Stomach (tissue), 9 donors: ENCODE data around the gene LENEP. TPM values are rescaled to one million over a fixed set of nuclear protein-coding genes. Genes with fewer than 3 reads are reported as not detected.

Experiments used
- DNase-seq, 2 donors: peaks; one replicate each; pipeline versions ENCODE4 v3.0.0 to v3.0.0-alpha.2; 2013 to 2019
- H3K27ac ChIP-seq, 5 donors: fragments of 200-600 bp in 4 of 5; sonication (generic) in 4 of 5; one replicate each; pipeline ENCODE4 v1.5.1; 2013 to 2019; ENCODE audit warnings: mild to moderate bottlenecking in 1 of 5, moderate library complexity in 1 of 5
- H3K27me3 ChIP-seq, 3 donors: fragments of 200-600 bp; sonication (generic); one replicate each; pipeline ENCODE4 v1.5.1; 2017 to 2019; ENCODE audit warnings: mixed run types in 1 of 3
- H3K36me3 ChIP-seq, 4 donors: fragments of 200-600 bp; sonication (generic); 1 replicate in 3 of 4; 2 replicates in 1 of 4; pipeline ENCODE4 v1.5.1; 2016 to 2019
- H3K4me1 ChIP-seq, 4 donors: fragments of 200-600 bp; sonication (generic); one replicate each; pipeline ENCODE4 v1.5.1; 2016 to 2019
- H3K4me3 ChIP-seq, 4 donors: fragments of 200-600 bp; sonication (generic) in 3 of 4; one replicate each; pipeline ENCODE4 v1.5.1; 2016 to 2019; ENCODE audit warnings: mild to moderate bottlenecking in 1 of 4
- H3K9me3 ChIP-seq, 4 donors: fragments of 200-600 bp; sonication (generic); one replicate each; pipeline ENCODE4 v1.5.1; 2016 to 2019
- CTCF ChIP-seq, 7 experiments: fragments of 450-650 bp in 4 of 7; fragments of 200-600 bp in 3 of 7; sonication (generic) in 3 of 7; IDR thresholded peaks; one replicate each; pipeline ENCODE4 v1.5.1; 2016 to 2019; ENCODE audit warnings: antibody characterized with exemption in 7 of 7, control low read depth in 2 of 7, mild to moderate bottlenecking in 1 of 7
- EP300 ChIP-seq: sonication (generic); formaldehyde crosslinking; IDR thresholded peaks from one replicate; pipeline ENCODE4 v1.6.1; 2017; ENCODE audit warnings: antibody characterized with exemption
- POLR2A ChIP-seq, 4 donors: fragments of 450-650 bp; IDR thresholded peaks; one replicate each; pipeline ENCODE4 v1.6.1; 2016; ENCODE audit warnings: antibody characterized with exemption in 4 of 4, control low read depth in 2 of 4, mild to moderate bottlenecking in 1 of 4, moderate library complexity in 1 of 4
- POLR2AphosphoS5 ChIP-seq, 3 donors: sonication (generic); formaldehyde crosslinking; IDR thresholded peaks; one replicate each; pipeline ENCODE4 v1.6.1; 2016; ENCODE audit warnings: antibody characterized with exemption in 3 of 3
- WGBS, 5 donors: extraction: QIAGEN DNeasy Blood & Tissue Kit in 3 of 5; methylation state at CpG; one replicate each; pipeline versions ENCODE4 v1.1.5 to v1.1.7; 2013 to 2018; 5-methylcytosine and 5-hydroxymethylcytosine counted together
- intact Hi-C: fragments of 100-400 bp; cut with DNase I; formaldehyde crosslinking; loops from one replicate; pipeline ENCODE4 v1.15.1; 2023; ENCODE audit warnings: low total_unique reads
- polyA plus RNA-seq, 3 donors: library from polyadenylated mRNA; stranded (reverse); fragments of 200-250 nt; gene quantifications; one replicate each; pipeline ENCODE4 v1.2.3, GENCODE V29; 2013
- small RNA-seq, 4 donors: library from RNA; depleted of rRNA; stranded (forward); fragments of <200 nt; gene quantifications; one replicate each; pipeline ENCODE3, GENCODE V24; 2016
- total RNA-seq, 5 donors: library from RNA; depleted of rRNA; stranded (reverse); fragments of >200 nt; gene quantifications; one replicate each; pipeline versions ENCODE4 v1.1.0 to v1.2.3, GENCODE V29; 2014 to 2016
- donor health status: healthy with polysubstance abuse.
- donor health status: Bipolar disorder and iron deficiency.
- donor health status: healthy.

Gene LENEP
- total and polyA plus RNA-seq, 8 donors = 1.1 to 11.6 TPM; not detected in 6

GRCh38 chr1:155043301-155043702 is 49.9 kb downstream of the LENEP start:
- intact Hi-C loops = no loop called here
- H3K27me3 ChIP-seq = no peaks in the 10 kb centered on the region
- peak overlapping the region; percentile 44 to 81 (median 54) for H3K27ac ChIP-seq
- TF ChIP-seq POLR2AphosphoS5 (IDR thresholded peaks at IDR 0.05) (no peak), CTCF (IDR thresholded peaks at IDR 0.05) (no peak), POLR2A (IDR thresholded peaks at IDR 0.05) (no peak), EP300 (no peak)
- DNase-seq = peak; percentile 55 to 76
- H3K4me3 ChIP-seq = peak overlapping the region in 1 of 4 donors; percentile 9
- 25 to 45% (median 36%) methylated on average over 12 of the region's 12 CpGs for WGBS, 5 donors
- H3K9me3 ChIP-seq = no peaks in the 10 kb centered on the region
- H3K4me1 ChIP-seq = peaks cover 21 to 43% (median 35%) of the 10 kb centered on the region in 4 donors
- H3K36me3 ChIP-seq = no peaks in the 10 kb centered on the region

DNA sequence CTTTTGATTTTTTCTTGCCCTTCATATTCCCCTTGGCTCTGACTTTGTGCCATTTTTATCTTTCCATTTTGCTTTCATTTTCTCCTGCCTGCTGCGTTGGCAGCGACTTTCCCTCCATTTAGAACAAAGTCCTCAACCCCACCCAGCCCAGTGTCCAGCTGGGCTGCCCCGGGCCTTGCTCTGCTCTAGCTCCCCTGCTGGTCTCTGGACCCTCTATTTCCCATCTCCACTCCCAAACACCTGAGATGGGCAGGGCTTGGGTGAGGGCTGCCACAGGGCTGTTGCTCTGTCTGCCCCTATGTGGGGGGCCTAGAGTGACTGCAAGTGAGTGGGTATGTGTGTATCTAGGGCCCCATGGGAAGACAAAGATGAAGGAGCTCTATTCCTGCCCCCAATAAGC is 50.4 kb downstream of the LENEP start:
- H3K4me1 ChIP-seq = peaks cover 17 to 39% (median 32%) of the 10 kb centered on the region in 4 donors
- H3K36me3 ChIP-seq = no peaks in the 10 kb centered on the region
- TF ChIP-seq EP300 (no peak), POLR2AphosphoS5 (IDR thresholded peaks at IDR 0.05) (peak in 1 of 3 donors; percentile 12)
- intact Hi-C loops = no loop called here
- H3K9me3 ChIP-seq = no peaks in the 10 kb centered on the region
- H3K27ac ChIP-seq = peak overlapping the region; percentile 53 to 81 (median 77)
- H3K27me3 ChIP-seq = no peaks in the 10 kb centered on the region
- WGBS, 5 donors = 29 to 75% (median 47%) methylated on average over 3 of the region's 3 CpGs
- peak; percentile 50 to 66 for DNase-seq
- no peak overlapping the region for H3K4me3 ChIP-seq

Small RNA genes lying within 50 kb of the gene (small RNA-seq; reads per million reads assigned to genes)
- gene MIR4258 = 0 reads per million in 4 donors
- 0 reads per million in 4 donors for gene RF00017

Other genes starting within 250 kb of the LENEP start
- 10 to 100 TPM in 1 of 5 donors, 1 to 10 TPM in 4; 1.2 to 10.7 (median 3.5) TPM for gene KCNN3, start 123.3 kb upstream of the LENEP start, total RNA-seq
- gene KCNN3, start 123.3 kb upstream of the LENEP start, polyA plus RNA-seq = under 1 TPM; 0.19 to 0.31 (median 0.25) TPM
- gene PMVK, start 56.9 kb upstream of the LENEP start, total RNA-seq = 10 to 100 TPM; 10.1 to 47.3 (median 36.8) TPM
- gene PMVK, start 56.9 kb upstream of the LENEP start, polyA plus RNA-seq = 10 to 100 TPM; 37.4 to 57.1 (median 45.2) TPM
- 100 to 1,000 TPM in 1 of 5 donors, 10 to 100 TPM in 4; 66.5 to 123 (median 81.1) TPM for gene PBXIP1, start 37.5 kb upstream of the LENEP start, total RNA-seq
- gene PBXIP1, start 37.5 kb upstream of the LENEP start, polyA plus RNA-seq = 10 to 100 TPM; 19.7 to 59.0 (median 33.4) TPM
- gene PYGO2, start 31.8 kb upstream of the LENEP start, total RNA-seq = 10 to 100 TPM in 4 of 5 donors, 1 to 10 TPM in 1; 8.1 to 75.3 (median 36.2) TPM
- 10 to 100 TPM; 12.2 to 19.8 (median 16.1) TPM for gene PYGO2, start 31.8 kb upstream of the LENEP start, polyA plus RNA-seq
- 10 to 100 TPM; 23.2 to 81.1 (median 59.6) TPM for gene SHC1, start 22.8 kb upstream of the LENEP start, total RNA-seq
- 10 to 100 TPM; 43.7 to 58.8 (median 56.1) TPM for gene SHC1, start 22.8 kb upstream of the LENEP start, polyA plus RNA-seq
- 10 to 100 TPM in 2 of 5 donors, 1 to 10 TPM in 3; 4.7 to 36.1 (median 5.2) TPM for gene CKS1B, start 18.9 kb upstream of the LENEP start, total RNA-seq
- 10 to 100 TPM; 40.9 to 73.3 (median 63.9) TPM for gene CKS1B, start 18.9 kb upstream of the LENEP start, polyA plus RNA-seq
- 10 to 100 TPM; 14.1 to 76.5 (median 54.8) TPM for gene FLAD1, start 10.2 kb upstream of the LENEP start, total RNA-seq
- 10 to 100 TPM; 31.4 to 43.8 (median 40.4) TPM for gene FLAD1, start 10.2 kb upstream of the LENEP start, polyA plus RNA-seq
- gene ZBTB7B, start 9.2 kb downstream of the LENEP start, total RNA-seq = 100 to 1,000 TPM in 1 of 5 donors, 10 to 100 TPM in 4; 32.3 to 134 (median 53.9) TPM
- 10 to 100 TPM; 29.6 to 39.5 (median 35.6) TPM for gene ZBTB7B, start 9.2 kb downstream of the LENEP start, polyA plus RNA-seq
- gene DCST2, start 40.2 kb downstream of the LENEP start, total RNA-seq = 100 to 1,000 TPM in 1 of 5 donors, not detected in 4; 158 TPM
- gene DCST2, start 40.2 kb downstream of the LENEP start, polyA plus RNA-seq = 1 to 10 TPM; 1.6 to 6.6 (median 6.1) TPM
- under 1 TPM in 2 of 5 donors, not detected in 3; 0.18 to 0.89 TPM for gene DCST1, start 40.2 kb downstream of the LENEP start, total RNA-seq
- under 1 TPM in 1 of 3 donors, not detected in 2; 0.13 TPM for gene DCST1, start 40.2 kb downstream of the LENEP start, polyA plus RNA-seq
- 100 to 1,000 TPM in 4 of 5 donors, 10 to 100 TPM in 1; 56.2 to 335 (median 126) TPM for gene ADAM15, start 57.7 kb downstream of the LENEP start, total RNA-seq
- gene ADAM15, start 57.7 kb downstream of the LENEP start, polyA plus RNA-seq = 100 to 1,000 TPM; 149 to 267 (median 159) TPM
- 1 to 10 TPM in 3 of 5 donors, not detected in 2; 3.5 to 9.9 (median 5.8) TPM for gene EFNA4, start 70.2 kb downstream of the LENEP start, total RNA-seq
- gene EFNA4, start 70.2 kb downstream of the LENEP start, polyA plus RNA-seq = 10 to 100 TPM in 1 of 3 donors, 1 to 10 TPM in 2; 4.3 to 13.2 (median 6.7) TPM
- not detected for gene EFNA3, start 85.3 kb downstream of the LENEP start, total RNA-seq
- 1 to 10 TPM in 2 of 3 donors, under 1 TPM in 1; 0.76 to 4.9 (median 1.5) TPM for gene EFNA3, start 85.3 kb downstream of the LENEP start, polyA plus RNA-seq
- 10 to 100 TPM; 12.2 to 75.3 (median 36.0) TPM for gene EFNA1, start 134.3 kb downstream of the LENEP start, total RNA-seq
- 10 to 100 TPM; 31.3 to 65.8 (median 47.7) TPM for gene EFNA1, start 134.3 kb downstream of the LENEP start, polyA plus RNA-seq
- 100 to 1,000 TPM in 1 of 5 donors, 10 to 100 TPM in 3, 1 to 10 TPM in 1; 4.5 to 114 (median 22.5) TPM for gene SLC50A1, start 142.3 kb downstream of the LENEP start, total RNA-seq
- gene SLC50A1, start 142.3 kb downstream of the LENEP start, polyA plus RNA-seq = 10 to 100 TPM; 39.7 to 48.3 (median 40.2) TPM
- 10 to 100 TPM in 4 of 5 donors, not detected in 1; 13.3 to 51.3 (median 38.3) TPM for gene DPM3, start 146.9 kb downstream of the LENEP start, total RNA-seq
- 100 to 1,000 TPM; 192 to 301 (median 220) TPM for gene DPM3, start 146.9 kb downstream of the LENEP start, polyA plus RNA-seq
- gene KRTCAP2, start 179.7 kb downstream of the LENEP start, total RNA-seq = 100 to 1,000 TPM in 3 of 5 donors, 10 to 100 TPM in 2; 60.8 to 238 (median 133) TPM
- 100 to 1,000 TPM; 183 to 399 (median 242) TPM for gene KRTCAP2, start 179.7 kb downstream of the LENEP start, polyA plus RNA-seq
- gene TRIM46, start 180.3 kb downstream of the LENEP start, total RNA-seq = 10 to 100 TPM in 1 of 5 donors, 1 to 10 TPM in 1, under 1 TPM in 1, not detected in 2; 0.73 to 16.9 (median 5.4) TPM
- under 1 TPM; 0.58 to 0.68 (median 0.61) TPM for gene TRIM46, start 180.3 kb downstream of the LENEP start, polyA plus RNA-seq
- gene THBS3, start 214.3 kb downstream of the LENEP start, total RNA-seq = 10 to 100 TPM; 11.0 to 65.9 (median 25.4) TPM
- 10 to 100 TPM; 11.0 to 27.9 (median 17.8) TPM for gene THBS3, start 214.3 kb downstream of the LENEP start, polyA plus RNA-seq
- 10 to 100 TPM in 4 of 5 donors, 1 to 10 TPM in 1; 1.2 to 54.9 (median 25.2) TPM for gene MTX1, start 215.1 kb downstream of the LENEP start, total RNA-seq
- gene MTX1, start 215.1 kb downstream of the LENEP start, polyA plus RNA-seq = 10 to 100 TPM; 48.3 to 71.1 (median 58.2) TPM